Cardiac ventricle fibroblast (primary cell): ENCODE data around the gene ENAH. TPM values are rescaled to one million over a fixed set of nuclear protein-coding genes. Genes with fewer than 3 reads are reported as not detected.

Source experiments
- total RNA-seq: library from RNA; depleted of rRNA; stranded (reverse); fragments of >200 nt; gene quantifications from 2 replicates; pipeline ENCODE4 v1.2.3, GENCODE V29; 2015

Gene ENAH
- total RNA-seq = 95.5 and 132 TPM in 2 replicates

DNA sequence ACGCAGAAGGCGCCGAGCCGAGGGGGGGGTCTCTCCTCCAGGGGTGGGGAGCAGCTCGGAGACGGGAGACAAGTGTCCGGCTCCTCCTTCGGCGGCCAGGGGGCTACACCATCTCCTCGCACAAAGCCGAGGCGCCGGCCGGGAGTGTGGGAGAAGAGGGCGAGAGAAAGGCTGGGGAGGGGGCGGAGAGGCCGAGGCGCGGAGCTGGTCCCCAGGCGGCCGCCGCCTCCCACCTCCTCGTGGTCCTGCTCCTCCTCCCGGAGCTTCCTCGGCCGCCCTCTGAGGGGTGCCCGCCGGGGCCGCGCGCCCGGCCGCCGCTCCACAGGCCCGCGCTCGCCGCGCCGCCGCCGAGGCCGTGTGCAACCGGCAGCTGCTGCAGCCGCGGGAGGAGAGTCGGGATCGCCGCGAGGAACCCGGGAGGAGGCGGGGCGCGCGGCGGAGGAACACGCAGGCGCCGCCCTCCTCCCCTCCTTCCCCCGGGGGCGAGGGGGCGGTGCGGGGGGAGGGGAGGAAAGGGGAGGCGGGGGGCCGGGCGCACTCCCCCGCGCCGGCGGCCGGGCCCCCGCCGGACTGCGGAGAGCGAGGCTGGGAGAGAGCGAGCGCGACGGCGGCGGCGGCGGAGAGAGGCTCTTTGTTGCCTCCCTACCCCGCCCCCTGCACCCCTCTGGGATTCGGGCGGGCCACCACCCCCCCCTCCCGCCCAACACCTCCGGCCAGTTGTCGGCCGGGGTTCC, at the start of gene ENAH:
Gene ENAH (minus strand): TSS at position 395 of the 734 bp plus-strand sequence. CDS start 433 bp downstream, outside the sequence.

Other genes with a start within 250 kb of the ENAH start
- 28.0 and 32.5 TPM in 2 replicates for gene LBR, start 225.1 kb downstream of the ENAH start, total RNA-seq
- gene SRP9, start 124.7 kb upstream of the ENAH start, total RNA-seq = 140 and 152 TPM in 2 replicates
- gene EPHX1, start 157.0 kb upstream of the ENAH start, total RNA-seq = 390 and 427 TPM in 2 replicates
- gene TMEM63A, start 229.3 kb upstream of the ENAH start, total RNA-seq = 10.2 and 12.4 TPM in 2 replicates
- not detected in 2 replicates for gene LEFTY1, start 236.0 kb upstream of the ENAH start, total RNA-seq